Measurements from ENCODE around the gene NRG2.

DNA sequence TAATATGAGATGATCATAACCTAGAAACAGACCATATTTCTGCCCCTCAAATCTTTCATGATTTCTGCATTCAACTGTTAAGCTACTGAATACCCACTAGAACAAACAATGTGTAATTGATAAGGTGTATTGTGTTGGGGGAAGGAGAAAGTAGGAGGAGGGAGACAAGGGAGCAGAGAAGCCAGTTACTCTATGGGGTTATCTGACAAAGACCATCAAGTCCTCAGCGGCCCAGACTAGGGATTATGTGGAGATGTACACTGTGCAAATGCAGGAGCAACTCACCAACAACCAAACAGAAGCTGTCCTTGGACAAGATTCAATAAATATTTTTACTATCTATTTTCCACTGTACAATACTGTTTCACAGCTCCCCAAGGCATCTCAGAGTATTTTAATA, 2.7 kb downstream of the NRG2 start:
- TF ChIP-seq, protein P1, sequence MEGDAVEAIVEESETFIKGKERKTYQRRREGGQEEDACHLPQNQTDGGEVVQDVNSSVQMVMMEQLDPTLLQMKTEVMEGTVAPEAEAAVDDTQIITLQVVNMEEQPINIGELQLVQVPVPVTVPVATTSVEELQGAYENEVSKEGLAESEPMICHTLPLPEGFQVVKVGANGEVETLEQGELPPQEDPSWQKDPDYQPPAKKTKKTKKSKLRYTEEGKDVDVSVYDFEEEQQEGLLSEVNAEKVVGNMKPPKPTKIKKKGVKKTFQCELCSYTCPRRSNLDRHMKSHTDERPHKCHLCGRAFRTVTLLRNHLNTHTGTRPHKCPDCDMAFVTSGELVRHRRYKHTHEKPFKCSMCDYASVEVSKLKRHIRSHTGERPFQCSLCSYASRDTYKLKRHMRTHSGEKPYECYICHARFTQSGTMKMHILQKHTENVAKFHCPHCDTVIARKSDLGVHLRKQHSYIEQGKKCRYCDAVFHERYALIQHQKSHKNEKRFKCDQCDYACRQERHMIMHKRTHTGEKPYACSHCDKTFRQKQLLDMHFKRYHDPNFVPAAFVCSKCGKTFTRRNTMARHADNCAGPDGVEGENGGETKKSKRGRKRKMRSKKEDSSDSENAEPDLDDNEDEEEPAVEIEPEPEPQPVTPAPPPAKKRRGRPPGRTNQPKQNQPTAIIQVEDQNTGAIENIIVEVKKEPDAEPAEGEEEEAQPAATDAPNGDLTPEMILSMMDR (IDR thresholded peaks at IDR 0.05; ENCODE audit: low read depth, low read length) = no peak
- TF ChIP-seq POLR2A (IDR thresholded peaks at IDR 0.05; ENCODE audit: extremely low read depth, insufficient read length) = no peak
- TF ChIP-seq, protein P2, sequence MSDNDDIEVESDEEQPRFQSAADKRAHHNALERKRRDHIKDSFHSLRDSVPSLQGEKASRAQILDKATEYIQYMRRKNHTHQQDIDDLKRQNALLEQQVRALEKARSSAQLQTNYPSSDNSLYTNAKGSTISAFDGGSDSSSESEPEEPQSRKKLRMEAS (IDR thresholded peaks at IDR 0.05; ENCODE audit: low read depth, low read length) = no peak

All from NB4 (cell line).